Keratinocyte (primary cell): ENCODE results near the gene HS1BP3. TPM values are rescaled to one million over a fixed set of nuclear protein-coding genes. Genes with fewer than 3 reads are reported as not detected.

Experiments
- DNase-seq: peaks from one replicate; pipeline ENCODE4 v3.0.0-alpha.2; 2011; ENCODE audit warnings: low read depth, missing footprints, low spot score
- FAIRE-seq: peaks from 2 replicates; lab custom pipeline; 2011; peaks lifted over from hg19 to GRCh38; lab: Jason Lieb, UNC
- H2AFZ ChIP-seq: 2 replicates; pipeline ENCODE4 v1.6.0; 2012; ENCODE audit warnings: low read length, control low read depth, inconsistent platforms; ENCODE audit not compliant: control insufficient read depth
- H3K27ac ChIP-seq: 2 replicates; pipeline ENCODE4 v1.5.1; 2011; ENCODE audit warnings: low read length; ENCODE audit not compliant: control insufficient read depth, insufficient read depth
- H3K27me3 ChIP-seq: 3 replicates; pipeline ENCODE4 v1.6.0; 2011; ENCODE audit warnings: low read length; ENCODE audit not compliant: control insufficient read depth, insufficient read depth; ENCODE audit errors: extremely low read depth
- H3K36me3 ChIP-seq, 2 experiments: 2 replicates in 1 of 2; 3 replicates in 1 of 2; pipeline ENCODE4 v1.5.1; 2011; ENCODE audit warnings: low read length in 2 of 2, mild to moderate bottlenecking in 1 of 2; ENCODE audit not compliant: control insufficient read depth in 2 of 2, insufficient read depth in 2 of 2; ENCODE audit errors: extremely low read depth in 1 of 2
- H3K4me1 ChIP-seq: 3 replicates; pipeline ENCODE4 v1.5.1; 2011; ENCODE audit warnings: low read length; ENCODE audit not compliant: control insufficient read depth, insufficient read depth; ENCODE audit errors: extremely low read depth
- H3K4me2 ChIP-seq: 3 replicates; pipeline ENCODE4 v1.6.0; 2011; ENCODE audit warnings: low read depth, low read length; ENCODE audit not compliant: control insufficient read depth, insufficient read depth; ENCODE audit errors: extremely low read depth
- H3K4me3 ChIP-seq, 3 experiments: fragments of 200-600 bp in 1 of 3; sonication (generic) in 1 of 3; 2 replicates in 2 of 3; 3 replicates in 1 of 3; pipeline ENCODE4 v1.5.1; 2011 to 2016; ENCODE audit warnings: low read length in 3 of 3, mild to moderate bottlenecking in 3 of 3, control low read depth in 2 of 3, inconsistent platforms in 1 of 3, low read depth in 1 of 3, mixed read lengths in 1 of 3, mixed run types in 1 of 3, moderate library complexity in 1 of 3; ENCODE audit not compliant: control insufficient read depth in 2 of 3, insufficient read depth in 2 of 3; ENCODE audit errors: extremely low read depth in 1 of 3
- H3K79me2 ChIP-seq: 2 replicates; pipeline ENCODE4 v1.6.0; 2012; ENCODE audit warnings: low read length; ENCODE audit not compliant: control insufficient read depth, insufficient read depth
- H3K9ac ChIP-seq: 3 replicates; pipeline ENCODE4 v1.6.0; 2011; ENCODE audit warnings: low read length; ENCODE audit not compliant: control insufficient read depth, insufficient read depth; ENCODE audit errors: extremely low read depth
- H3K9me1 ChIP-seq: 3 replicates; pipeline ENCODE4 v1.6.0; 2011; ENCODE audit warnings: low read length; ENCODE audit not compliant: control insufficient read depth, insufficient read depth; ENCODE audit errors: extremely low read depth
- H3K9me3 ChIP-seq: 2 replicates; pipeline ENCODE4 v1.5.1; 2012; ENCODE audit warnings: low read depth, low read length; ENCODE audit not compliant: control insufficient read depth
- H4K20me1 ChIP-seq: 3 replicates; pipeline ENCODE4 v1.6.0; 2011; ENCODE audit warnings: low read length; ENCODE audit not compliant: control insufficient read depth, insufficient read depth; ENCODE audit errors: extremely low read depth
- EZH2 ChIP-seq: IDR thresholded peaks from one replicate; pipeline ENCODE4 v1.6.1; 2012; ENCODE audit warnings: inconsistent platforms, mild to moderate bottlenecking, low read length, moderate library complexity
- dilution Hi-C: fragments of 300-500 bp; cut with MboI; formaldehyde crosslinking; loops from one replicate; pipeline ENCODE4 v1.7.0; 2020; ENCODE audit warnings: low sequenced_read_pairs; ENCODE audit not compliant: extremely low pct_ligation_motif_present
- polyA plus RNA-seq, 5 experiments: library from polyadenylated mRNA; depleted of rRNA in 3 of 5; stranded (reverse) in 3 of 5; stranded (forward) in 1 of 5; unstranded in 1 of 5; fragments of >200 nt; gene quantifications; 1 replicate in 1 of 5; 2 replicates in 3 of 5; 3 replicates in 1 of 5; pipeline versions ENCODE4 v1.2.1 to v1.2.3, GENCODE V29; 2011 to 2012; ENCODE audit warnings: missing spikeins in 2 of 5, low read depth in 1 of 5, low replicate concordance in 1 of 5
- TF ChIP-seq, protein P1 (sequence below), 3 experiments: IDR thresholded peaks in 1 of 3; conservative IDR thresholded peaks in 1 of 3; optimal IDR thresholded peaks in 1 of 3; 2 replicates in 2 of 3; 3 replicates in 1 of 3; pipeline versions ENCODE3 to v1.5.1; 2011; ENCODE audit warnings: low read length in 3 of 3, mild to moderate bottlenecking in 3 of 3, moderate library complexity in 2 of 3, control low read depth in 1 of 3, inconsistent platforms in 1 of 3; ENCODE audit not compliant: insufficient read depth in 2 of 3; ENCODE audit errors: extremely low read depth in 1 of 3

HS1BP3 gene
- polyA plus RNA-seq, 1 donor (not counting 4 experiments of a cell fraction or from before 2014, with no cell fraction given) = 18.5 TPM

DNA sequence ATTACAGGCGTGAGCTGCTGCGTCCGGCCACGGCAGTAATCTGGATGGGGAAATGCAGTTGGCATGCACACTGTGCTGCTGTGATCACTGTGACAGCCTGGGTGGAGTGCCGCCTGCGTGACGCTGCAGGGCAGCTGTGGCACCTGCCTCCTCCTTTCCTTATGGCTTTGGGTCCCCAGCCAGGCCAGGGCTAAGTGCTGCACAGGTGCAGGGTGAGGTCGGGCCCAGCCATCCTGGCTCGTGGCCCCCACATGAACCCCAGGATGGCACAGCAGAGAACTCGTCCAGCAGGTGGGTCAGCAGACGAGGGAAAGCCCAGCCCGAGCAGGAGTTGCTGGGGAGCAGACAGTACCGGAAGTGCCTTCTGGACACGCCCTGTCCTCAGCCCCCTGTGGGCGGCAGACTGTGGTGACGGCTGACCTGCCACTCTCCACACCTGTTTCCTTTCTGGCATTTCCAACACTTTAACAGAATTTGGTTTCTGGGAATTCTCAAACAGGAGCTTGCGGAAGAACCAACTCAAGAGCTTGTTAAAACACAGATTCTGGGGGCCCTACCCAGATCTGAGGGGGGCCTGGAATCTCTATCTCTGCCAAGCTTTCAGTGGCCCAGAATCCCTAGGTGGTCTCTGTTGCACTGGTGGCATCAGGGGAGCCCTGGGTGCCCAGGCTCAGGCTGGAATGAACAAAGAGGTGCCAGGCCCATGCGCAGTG is 16.9 kb downstream of the HS1BP3 start:
- Histone ChIP-seq H3K27me3 (no peaks in the 10 kb centered on the region), H3K9ac (no peak overlapping the region), H3K36me3 (peaks cover 0 to 23% of the 10 kb centered on the region in 2 experiments), H3K9me1 (no peaks in the 10 kb centered on the region), H3K27ac (no peak overlapping the region), H3K4me2 (no peak overlapping the region), H2AFZ (no peak overlapping the region), H3K4me3 (no peak overlapping the region), H3K4me1 (peaks cover 21% of the 10 kb centered on the region), H3K79me2 (no peaks in the 10 kb centered on the region), H3K9me3 (no peaks in the 10 kb centered on the region), H4K20me1 (peaks cover 3% of the 10 kb centered on the region)
- no peak for TF ChIP-seq EZH2
- TF ChIP-seq, protein P1, sequence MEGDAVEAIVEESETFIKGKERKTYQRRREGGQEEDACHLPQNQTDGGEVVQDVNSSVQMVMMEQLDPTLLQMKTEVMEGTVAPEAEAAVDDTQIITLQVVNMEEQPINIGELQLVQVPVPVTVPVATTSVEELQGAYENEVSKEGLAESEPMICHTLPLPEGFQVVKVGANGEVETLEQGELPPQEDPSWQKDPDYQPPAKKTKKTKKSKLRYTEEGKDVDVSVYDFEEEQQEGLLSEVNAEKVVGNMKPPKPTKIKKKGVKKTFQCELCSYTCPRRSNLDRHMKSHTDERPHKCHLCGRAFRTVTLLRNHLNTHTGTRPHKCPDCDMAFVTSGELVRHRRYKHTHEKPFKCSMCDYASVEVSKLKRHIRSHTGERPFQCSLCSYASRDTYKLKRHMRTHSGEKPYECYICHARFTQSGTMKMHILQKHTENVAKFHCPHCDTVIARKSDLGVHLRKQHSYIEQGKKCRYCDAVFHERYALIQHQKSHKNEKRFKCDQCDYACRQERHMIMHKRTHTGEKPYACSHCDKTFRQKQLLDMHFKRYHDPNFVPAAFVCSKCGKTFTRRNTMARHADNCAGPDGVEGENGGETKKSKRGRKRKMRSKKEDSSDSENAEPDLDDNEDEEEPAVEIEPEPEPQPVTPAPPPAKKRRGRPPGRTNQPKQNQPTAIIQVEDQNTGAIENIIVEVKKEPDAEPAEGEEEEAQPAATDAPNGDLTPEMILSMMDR (optimal IDR thresholded peaks at IDR 0.05 in 1 of 3, IDR thresholded peaks at IDR 0.05 in 1 of 3, conservative IDR thresholded peaks at IDR 0.05 in 1 of 3; ENCODE audit: extremely low read depth in 1 of 3, insufficient read depth in 2 of 3, low read length in 3 of 3) = no peak
- FAIRE-seq (no peak), DNase-seq (no peak)
- dilution Hi-C loops = no loop called here

DNA sequence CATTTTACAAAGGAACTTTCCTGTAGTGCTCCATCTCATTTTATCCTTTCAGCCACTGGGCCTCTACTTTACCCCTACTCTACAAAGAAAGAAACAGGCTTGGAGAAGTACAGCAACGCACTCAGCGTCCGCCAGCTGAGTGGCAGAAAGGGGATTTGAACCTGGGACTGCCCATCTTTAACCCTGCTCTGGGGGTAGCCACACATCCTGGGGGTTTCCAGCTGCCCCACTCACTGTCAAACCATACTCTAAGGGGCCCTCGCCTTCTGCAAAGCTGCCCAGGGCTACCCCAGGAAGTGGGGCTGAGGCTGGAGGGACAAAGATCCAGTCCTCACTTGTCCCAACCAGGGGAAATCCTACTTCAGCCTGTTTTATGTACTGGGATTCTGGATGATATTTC is 17.9 kb downstream of the HS1BP3 start:
- H3K4me2 ChIP-seq = no peak overlapping the region
- H3K36me3 ChIP-seq = peaks cover 0 to 23% of the 10 kb centered on the region in 2 experiments
- peaks cover 3% of the 10 kb centered on the region for H4K20me1 ChIP-seq
- no peak overlapping the region for H3K9ac ChIP-seq
- H2AFZ ChIP-seq = no peak overlapping the region
- TF ChIP-seq, protein P1 (optimal IDR thresholded peaks at IDR 0.05 in 1 of 3, IDR thresholded peaks at IDR 0.05 in 1 of 3, conservative IDR thresholded peaks at IDR 0.05 in 1 of 3; ENCODE audit: extremely low read depth in 1 of 3, insufficient read depth in 2 of 3, low read length in 3 of 3) = no peak
- TF ChIP-seq EZH2 = no peak
- dilution Hi-C loops = no loop called here
- H3K9me3 ChIP-seq = no peaks in the 10 kb centered on the region
- H3K4me3 ChIP-seq = no peak overlapping the region
- FAIRE-seq = no peak
- H3K27ac ChIP-seq = no peak overlapping the region
- no peaks in the 10 kb centered on the region for H3K27me3 ChIP-seq
- peaks cover 21% of the 10 kb centered on the region for H3K4me1 ChIP-seq
- no peak for DNase-seq
- H3K79me2 ChIP-seq = no peaks in the 10 kb centered on the region
- no peaks in the 10 kb centered on the region for H3K9me1 ChIP-seq
